HG03139 (cell line): ENCODE results near the gene CYP3A5.
A peak's percentile ranks its signal among the peaks of the same experiment; 100 is the strongest.
"Not testable (repeated sequence)": the region's sequence is repeated elsewhere in the genome, so short reads cannot be mapped to it uniquely, and the experiment has no call there.

ENCODE experiments used
- ATAC-seq: cut with Tn5 transposase; IDR thresholded peaks from one replicate; pipeline ENCODE4 v1.9.1; 2021; ENCODE audit not compliant: unreplicated experiment

The CYP3A5 gene

DNA sequence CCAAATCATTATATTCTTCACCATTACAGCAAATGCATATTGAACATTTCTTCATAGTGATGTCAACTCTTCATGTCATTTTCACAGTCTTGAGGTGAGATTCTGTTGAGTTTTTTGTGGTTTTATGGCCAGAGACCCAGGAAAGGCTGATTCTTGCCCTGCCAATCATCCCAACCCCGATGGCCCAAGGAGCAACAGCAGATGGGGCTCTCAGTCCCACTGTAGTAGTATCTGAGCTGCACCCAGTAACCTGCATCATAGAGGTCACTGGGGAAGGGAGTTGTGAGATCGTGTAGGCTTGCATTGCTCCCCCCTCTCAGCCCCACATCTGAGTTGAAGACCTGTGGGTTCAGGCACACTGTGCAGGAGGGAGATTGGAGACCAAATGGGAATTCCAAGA, 36.3 kb downstream of the CYP3A5 start:
- ATAC-seq, result no peak

DNA sequence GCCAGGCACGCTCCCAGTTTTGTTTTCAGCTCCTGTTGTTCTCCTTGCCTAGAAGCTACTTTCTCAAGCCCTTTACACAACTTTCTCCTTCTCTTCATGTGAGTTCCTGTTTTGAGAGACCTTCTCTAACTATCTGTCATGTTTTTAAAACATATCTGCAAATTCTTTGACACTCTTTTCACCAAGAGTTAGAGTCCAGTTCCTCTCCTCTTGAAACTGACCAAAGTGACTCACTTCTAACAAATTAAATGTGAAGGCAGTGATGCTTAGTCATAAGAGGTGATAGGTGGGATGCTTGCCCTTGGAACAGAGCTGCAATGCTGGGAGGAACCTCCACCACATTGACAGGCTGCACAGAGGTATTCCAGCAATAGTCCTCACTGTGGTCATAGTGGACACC, 37.8 kb downstream of the CYP3A5 start:
- ATAC-seq, result no peak

- ATAC-seq, result no peak
Observed at GRCh38 chr7:99639267-99639666, 40.5 kb downstream of the CYP3A5 start.

- no peak for ATAC-seq
Observed at GRCh38 chr7:99638731-99639130, 41.1 kb downstream of the CYP3A5 start.

- ATAC-seq, result not testable (repeated sequence)
Observed at GRCh38 chr7:99637414-99637813, 42.4 kb downstream of the CYP3A5 start.

DNA sequence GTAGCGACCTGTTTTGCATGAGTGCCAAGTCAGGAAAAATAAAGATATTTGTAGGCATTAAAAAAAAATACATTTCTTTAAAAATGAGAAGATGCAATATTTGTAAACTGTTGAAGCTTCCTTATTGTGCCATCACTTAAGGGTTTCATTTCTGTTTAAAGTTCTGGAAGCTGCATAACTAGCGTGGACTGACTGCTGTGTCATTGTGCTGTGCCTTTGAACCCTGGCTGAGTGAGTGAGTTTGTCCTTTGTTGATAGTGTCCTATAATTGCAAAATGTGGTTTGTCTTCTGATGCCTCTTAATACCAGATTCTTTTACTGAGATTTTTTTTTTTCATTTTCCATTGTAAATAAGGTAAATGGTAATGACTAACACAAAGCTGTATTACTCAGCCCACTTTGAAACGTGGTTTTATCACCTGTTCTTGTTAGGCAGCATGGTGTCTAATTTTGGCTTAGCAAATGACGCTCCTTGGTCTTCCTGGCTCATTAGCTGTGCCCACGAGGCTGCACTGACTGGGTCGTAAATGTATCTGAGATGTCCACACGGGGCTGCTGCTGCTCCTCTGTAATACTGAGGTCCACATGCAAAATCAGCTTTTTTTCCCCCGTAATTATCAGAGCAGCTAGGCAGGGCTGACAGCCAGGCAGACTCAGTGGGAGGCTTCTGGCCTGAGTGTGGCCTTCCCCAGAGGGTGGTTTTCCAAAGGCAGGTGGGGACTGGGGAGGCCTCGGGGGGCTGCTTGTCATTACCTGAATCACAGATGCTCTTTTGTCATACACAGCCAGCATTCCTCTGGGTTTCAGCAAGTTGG, 48.3 kb downstream of the CYP3A5 start:
- no peak for ATAC-seq

DNA sequence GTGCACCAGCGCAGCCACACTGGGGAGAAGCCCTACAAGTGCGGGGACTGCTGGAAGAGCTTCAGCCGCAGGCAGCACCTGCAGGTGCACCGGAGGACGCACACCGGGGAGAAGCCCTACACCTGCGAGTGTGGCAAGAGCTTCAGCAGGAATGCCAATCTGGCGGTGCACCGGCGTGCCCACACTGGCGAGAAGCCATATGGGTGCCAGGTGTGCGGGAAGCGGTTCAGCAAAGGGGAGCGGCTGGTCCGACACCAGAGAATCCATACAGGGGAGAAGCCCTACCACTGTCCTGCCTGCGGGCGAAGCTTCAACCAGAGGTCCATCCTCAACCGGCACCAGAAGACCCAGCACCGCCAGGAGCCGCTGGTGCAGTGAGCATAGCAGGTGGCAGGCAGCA, 50.2 kb downstream of the CYP3A5 start:
- no peak for ATAC-seq

GRCh38 chr7:99628471-99629465, 51.0 kb downstream of the CYP3A5 start:
- ATAC-seq, result no peak

GRCh38 chr7:99627513-99627912, 52.3 kb downstream of the CYP3A5 start:
- ATAC-seq, result no peak

- no peak for ATAC-seq
Observed at GRCh38 chr7:99626661-99627060, 53.1 kb downstream of the CYP3A5 start.

GRCh38 chr7:99625961-99626360, 53.8 kb downstream of the CYP3A5 start:
- no peak for ATAC-seq

DNA sequence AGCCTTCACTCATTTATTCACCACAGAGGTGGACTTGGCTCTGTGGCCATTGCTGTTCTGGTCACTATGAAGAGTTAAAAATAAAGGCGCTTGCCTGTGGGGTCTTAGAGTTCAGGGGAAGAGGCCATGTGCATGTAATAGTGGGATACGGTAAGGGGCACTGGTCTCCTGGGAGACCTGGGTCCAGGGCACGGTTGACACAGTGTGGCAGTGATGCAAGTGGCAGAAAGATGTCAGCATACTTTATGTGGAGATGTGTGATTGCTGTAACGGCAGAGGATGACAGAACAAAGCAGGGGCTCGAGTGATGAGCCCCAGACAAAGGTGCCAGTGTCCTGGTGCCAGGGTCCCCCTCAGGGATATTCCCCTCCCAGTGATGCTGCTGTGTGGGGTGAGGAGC, 54.5 kb downstream of the CYP3A5 start:
- no peak for ATAC-seq

DNA sequence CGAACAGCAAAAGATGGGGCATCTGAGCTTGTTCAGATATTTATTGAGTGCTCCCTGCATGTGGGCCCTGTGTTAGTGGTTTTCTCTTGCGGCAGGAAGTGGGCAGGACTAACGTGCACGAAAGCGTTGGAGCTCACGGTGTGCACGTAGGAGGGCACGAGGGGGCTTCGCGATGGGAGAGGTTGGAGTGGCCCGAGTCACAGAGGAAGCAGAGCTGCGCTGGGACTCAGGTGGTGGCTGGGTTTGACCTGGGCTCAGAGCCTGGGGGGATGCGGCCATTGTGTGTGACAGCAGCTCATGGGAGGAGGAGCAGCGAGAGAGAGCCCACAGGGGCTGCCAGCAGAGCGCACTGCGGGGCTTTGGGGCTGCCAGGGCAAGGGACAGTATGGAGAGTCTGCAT, 55.3 kb downstream of the CYP3A5 start:
- ATAC-seq, result no peak

DNA sequence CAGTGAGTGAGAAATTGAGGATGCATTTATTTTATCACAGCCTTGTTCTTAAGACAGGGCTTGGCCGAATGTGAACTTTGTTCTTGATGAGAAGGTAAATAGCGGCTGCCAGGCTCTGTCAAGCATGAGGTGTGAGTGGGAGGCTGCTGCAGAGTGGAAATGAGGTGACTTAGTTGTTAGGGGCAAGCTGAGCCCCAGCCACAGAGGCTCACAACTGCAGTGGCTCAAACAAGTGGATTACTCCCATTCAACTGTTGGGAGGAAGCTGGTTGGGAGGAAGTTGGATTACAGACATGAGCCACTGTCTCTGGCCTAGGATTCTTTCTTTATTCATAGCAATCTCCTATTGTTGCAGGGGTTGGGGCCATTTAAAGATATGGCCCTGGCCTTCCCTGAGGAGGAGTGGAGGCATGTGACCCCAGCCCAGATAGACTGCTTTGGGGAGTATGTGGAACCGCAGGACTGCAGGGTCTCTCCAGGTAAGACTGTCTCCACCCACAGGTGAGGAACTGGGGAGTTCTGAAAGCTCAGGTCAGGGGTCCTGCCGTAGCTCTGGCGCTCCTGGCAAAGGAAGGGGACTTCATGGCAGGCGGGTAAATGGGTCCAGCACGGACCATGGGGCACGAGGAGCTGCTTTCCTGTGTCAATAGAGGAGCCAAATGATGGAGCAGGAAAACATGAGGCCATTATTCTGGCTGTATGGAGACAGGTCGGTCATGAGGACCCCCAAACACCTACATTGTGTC, 55.9 kb downstream of the CYP3A5 start:
- no peak for ATAC-seq

DNA sequence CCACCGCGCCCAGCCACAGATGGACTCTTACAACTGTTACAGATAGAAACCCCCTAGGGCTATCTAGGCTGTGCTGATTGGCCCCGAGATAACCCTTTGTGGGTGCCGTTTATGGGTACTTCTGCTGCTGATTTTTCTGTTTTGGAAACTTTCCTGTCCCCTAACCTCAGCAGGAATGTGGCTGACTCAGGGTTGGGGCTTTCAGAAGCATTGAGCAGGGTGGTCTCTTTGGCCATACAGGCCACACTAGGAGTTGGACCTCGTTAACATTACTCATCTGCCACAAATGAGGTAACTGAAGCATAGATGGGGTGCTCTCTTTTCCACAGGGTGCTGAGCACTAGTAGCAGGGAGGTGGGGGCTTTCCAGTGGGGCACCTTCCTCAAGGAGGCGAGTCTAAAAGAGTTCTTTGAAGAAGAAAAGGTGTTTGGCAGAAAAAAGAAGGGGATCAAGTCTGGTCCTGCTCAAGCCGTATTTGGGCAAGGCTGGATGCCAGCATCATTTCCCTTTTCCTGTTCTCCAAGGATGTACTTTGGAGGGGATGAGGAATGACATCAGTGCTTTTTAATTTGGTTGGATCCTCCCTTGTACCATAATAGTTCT, 56.6 kb downstream of the CYP3A5 start:
- no peak for ATAC-seq

- ATAC-seq, result no peak
Observed at GRCh38 chr7:99622596-99622995, 57.2 kb downstream of the CYP3A5 start.

GRCh38 chr7:99621271-99621670, 58.5 kb downstream of the CYP3A5 start:
- ATAC-seq, result no peak

- no peak for ATAC-seq
Observed at GRCh38 chr7:99619571-99620130, 60.1 kb downstream of the CYP3A5 start.

DNA sequence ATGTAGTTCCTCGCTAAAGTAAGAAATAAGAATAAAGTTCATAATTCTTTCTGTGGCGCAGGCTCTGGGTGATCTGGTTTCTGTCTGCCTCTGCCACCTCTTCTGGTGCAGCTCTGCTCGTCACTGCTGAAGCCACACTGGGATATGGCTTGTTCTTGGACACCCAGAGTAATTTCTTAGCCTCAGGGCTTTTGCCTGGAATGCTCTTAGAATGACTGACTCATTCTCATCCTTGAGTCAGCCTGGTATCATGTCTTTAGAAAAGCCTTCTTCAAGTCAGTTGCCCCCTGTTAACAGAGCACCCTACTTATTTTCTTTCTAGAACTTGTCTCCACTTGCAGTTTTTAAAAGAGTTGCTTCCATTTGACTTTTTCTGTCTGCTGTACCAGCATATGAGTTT, 61.1 kb downstream of the CYP3A5 start:
- no peak for ATAC-seq

GRCh38 chr7:99617192-99617781, 62.5 kb downstream of the CYP3A5 start:
- peak; percentile 31 for ATAC-seq
